Ectodermal cell (in vitro differentiated cells): ENCODE data around the gene ACTR1A.

Experiments
- H3K27ac ChIP-seq: 2 replicates; pipeline ENCODE4 v1.7.0; 2013; ENCODE audit warnings: mild to moderate bottlenecking, low read depth, low read length; ENCODE audit not compliant: insufficient read depth, poor library complexity, severe bottlenecking
- H3K27me3 ChIP-seq: 2 replicates; pipeline ENCODE4 v1.7.0; 2013; ENCODE audit warnings: mild to moderate bottlenecking, low read length; ENCODE audit not compliant: insufficient read depth, control insufficient read depth, poor library complexity, severe bottlenecking
- H3K36me3 ChIP-seq: one replicate; pipeline ENCODE4 v1.7.0; 2013; ENCODE audit warnings: low read length; ENCODE audit not compliant: control insufficient read depth, insufficient read depth
- H3K4me1 ChIP-seq: one replicate; pipeline ENCODE4 v1.7.0; 2013; ENCODE audit warnings: low read length; ENCODE audit not compliant: control insufficient read depth, insufficient read depth
- H3K4me3 ChIP-seq: 2 replicates; pipeline ENCODE4 v1.7.0; 2013; ENCODE audit warnings: low read depth, low read length, control low read depth; ENCODE audit not compliant: insufficient read depth
- H3K9me3 ChIP-seq: 2 replicates; pipeline ENCODE4 v1.7.0; 2013; ENCODE audit warnings: mild to moderate bottlenecking, low read length, moderate library complexity; ENCODE audit not compliant: control insufficient read depth
- WGBS, 2 experiments: methylation state at CpG; one replicate each; pipeline ENCODE4 v1.1.7; 2013; ENCODE audit warnings: missing lambda C conversion rate in 2 of 2; 5-methylcytosine and 5-hydroxymethylcytosine counted together

ACTR1A gene

GRCh38 chr10:102470579-102471546 lies 31.6 kb downstream of the ACTR1A start:
- 91 to 95% methylated on average over 35 to 36 of the region's 36 CpGs for WGBS, 2 experiments
- no peaks in the 10 kb centered on the region for H3K4me1 ChIP-seq
- H3K9me3 ChIP-seq, result no peaks in the 10 kb centered on the region
- no peak overlapping the region for H3K4me3 ChIP-seq
- no peaks in the 10 kb centered on the region for H3K36me3 ChIP-seq
- H3K27me3 ChIP-seq, result no peaks in the 10 kb centered on the region
- H3K27ac ChIP-seq, result no peak overlapping the region

DNA sequence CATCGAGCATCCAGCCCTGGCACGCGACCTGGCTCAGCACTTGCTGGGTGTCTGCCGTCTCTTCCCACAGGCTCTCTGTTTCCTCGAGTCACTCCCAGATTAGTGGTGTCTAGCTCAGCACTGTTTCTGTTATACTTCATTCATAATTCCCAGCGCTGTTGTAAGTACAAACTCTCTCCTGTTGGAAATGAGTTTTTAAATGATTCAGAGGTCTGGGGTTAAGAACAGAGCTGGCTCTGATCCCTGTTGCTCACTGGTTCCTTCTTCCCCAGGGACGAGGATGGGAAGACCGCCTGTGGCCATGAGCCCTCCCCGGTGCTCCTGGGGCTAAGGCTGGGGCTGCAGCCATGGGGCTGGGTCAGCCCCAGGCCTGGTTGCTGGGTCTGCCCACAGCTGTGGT lies 33.8 kb downstream of the ACTR1A start:
- Histone ChIP-seq H3K4me3 (no peak overlapping the region), H3K9me3 (no peaks in the 10 kb centered on the region), H3K27me3 (peaks cover 2% of the 10 kb centered on the region), H3K36me3 (no peaks in the 10 kb centered on the region), H3K27ac (no peak overlapping the region), H3K4me1 (no peaks in the 10 kb centered on the region)
- WGBS, 2 experiments, result 95 to 96% methylated on average over 9 of the region's 9 CpGs

DNA sequence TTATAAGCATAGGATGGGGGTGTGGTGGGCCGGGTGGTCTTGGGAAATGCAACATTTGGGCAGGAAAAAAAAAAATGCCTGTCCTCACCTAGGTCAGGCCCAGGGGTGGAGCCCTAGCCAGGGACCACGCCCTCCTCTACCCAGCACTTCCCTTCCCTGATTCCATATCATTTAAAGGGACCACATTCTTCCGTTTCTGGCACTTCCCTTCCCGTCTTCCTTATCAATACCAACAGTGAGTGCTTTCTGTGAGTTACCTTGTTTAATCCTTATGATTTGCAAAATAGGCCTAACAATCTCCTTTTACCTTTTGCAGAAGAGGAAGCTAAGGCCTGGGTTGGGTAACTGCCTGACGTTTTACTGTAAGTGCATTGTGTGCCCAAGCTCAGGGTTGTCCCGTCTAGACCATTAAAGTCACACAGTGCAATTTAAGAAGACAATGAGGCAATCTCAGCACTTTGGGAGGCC lies 34.5 kb downstream of the ACTR1A start:
- no peak overlapping the region for H3K4me3 ChIP-seq
- no peaks in the 10 kb centered on the region for H3K9me3 ChIP-seq
- peaks cover 9% of the 10 kb centered on the region for H3K27me3 ChIP-seq
- H3K4me1 ChIP-seq, result no peaks in the 10 kb centered on the region
- H3K27ac ChIP-seq, result no peak overlapping the region
- no peaks in the 10 kb centered on the region for H3K36me3 ChIP-seq
- 82 to 85% methylated on average over 6 of the region's 6 CpGs for WGBS, 2 experiments

GRCh38 chr10:102467318-102467717 lies 35.2 kb downstream of the ACTR1A start:
- Histone ChIP-seq H3K36me3 (no peaks in the 10 kb centered on the region), H3K27me3 (peaks cover 15% of the 10 kb centered on the region), H3K4me1 (peaks cover 6% of the 10 kb centered on the region), H3K9me3 (no peaks in the 10 kb centered on the region), H3K27ac (no peak overlapping the region), H3K4me3 (no peak overlapping the region)
- 74 to 77% methylated on average over 6 of the region's 6 CpGs for WGBS, 2 experiments

GRCh38 chr10:102465466-102465865 lies 37.0 kb downstream of the ACTR1A start:
- H3K9me3 ChIP-seq, result no peaks in the 10 kb centered on the region
- H3K27me3 ChIP-seq, result peaks cover 26% of the 10 kb centered on the region
- H3K36me3 ChIP-seq, result no peaks in the 10 kb centered on the region
- H3K27ac ChIP-seq, result no peak overlapping the region
- H3K4me3 ChIP-seq, result no peak overlapping the region
- peaks cover 20% of the 10 kb centered on the region for H3K4me1 ChIP-seq
- WGBS, 2 experiments, result 76 to 78% methylated on average over 3 of the region's 3 CpGs

DNA sequence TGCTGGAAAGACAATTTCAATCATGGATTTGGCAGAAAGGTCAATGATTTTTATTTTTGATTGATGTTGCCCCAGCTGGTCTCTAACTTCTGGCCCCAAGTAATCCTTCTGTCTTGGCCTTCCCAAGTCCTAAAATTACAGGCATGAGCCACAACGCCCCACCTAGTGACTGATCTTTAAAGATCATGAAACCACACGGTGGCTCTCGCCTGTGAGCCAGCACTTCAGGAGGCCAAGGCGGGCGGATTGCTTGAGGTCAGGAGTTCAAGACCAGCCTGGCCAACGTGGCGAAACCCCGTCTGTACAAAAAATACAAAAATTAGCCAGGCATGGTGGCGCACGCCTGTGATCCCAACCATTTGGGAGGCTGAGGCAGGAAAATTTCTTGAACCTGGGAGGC lies 38.5 kb downstream of the ACTR1A start:
- Histone ChIP-seq H3K4me1 (peaks cover 20% of the 10 kb centered on the region), H3K9me3 (no peaks in the 10 kb centered on the region), H3K36me3 (no peaks in the 10 kb centered on the region), H3K4me3 (no peak overlapping the region), H3K27me3 (peaks cover 26% of the 10 kb centered on the region), H3K27ac (no peak overlapping the region)
- 86 to 89% methylated on average over 10 of the region's 10 CpGs for WGBS, 2 experiments

DNA sequence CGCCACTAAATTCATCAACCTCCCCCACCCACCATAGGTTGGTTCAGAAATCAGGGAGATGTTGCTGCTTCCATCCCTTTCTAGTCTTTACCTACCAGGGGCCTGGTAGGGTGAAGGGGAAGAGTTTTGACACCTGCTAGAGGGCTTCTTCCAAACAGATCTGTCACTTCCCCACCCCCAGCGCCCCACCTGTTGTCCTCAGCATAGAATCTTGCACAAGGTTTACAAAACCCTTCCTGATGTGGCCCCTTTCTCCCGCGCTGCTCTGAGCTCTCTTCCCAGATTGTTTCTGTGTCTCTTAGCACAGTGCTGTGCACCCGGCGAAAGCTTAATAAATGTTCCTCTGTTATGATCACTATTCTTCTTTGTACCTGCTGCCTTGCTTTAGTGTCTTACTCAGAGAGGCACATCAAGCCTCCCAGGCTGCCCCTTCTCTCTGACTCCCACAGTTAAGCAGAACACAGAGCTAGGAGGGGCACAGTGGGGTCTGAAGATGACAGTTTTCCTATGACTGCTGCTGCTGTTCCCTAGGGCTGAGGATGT lies 39.9 kb downstream of the ACTR1A start:
- Histone ChIP-seq H3K4me1 (peaks cover 20% of the 10 kb centered on the region), H3K27ac (no peak overlapping the region), H3K36me3 (no peaks in the 10 kb centered on the region), H3K4me3 (no peak overlapping the region), H3K9me3 (no peaks in the 10 kb centered on the region), H3K27me3 (peaks cover 26% of the 10 kb centered on the region)
- WGBS, 2 experiments, result 68 to 74% methylated on average over 6 of the region's 6 CpGs

DNA sequence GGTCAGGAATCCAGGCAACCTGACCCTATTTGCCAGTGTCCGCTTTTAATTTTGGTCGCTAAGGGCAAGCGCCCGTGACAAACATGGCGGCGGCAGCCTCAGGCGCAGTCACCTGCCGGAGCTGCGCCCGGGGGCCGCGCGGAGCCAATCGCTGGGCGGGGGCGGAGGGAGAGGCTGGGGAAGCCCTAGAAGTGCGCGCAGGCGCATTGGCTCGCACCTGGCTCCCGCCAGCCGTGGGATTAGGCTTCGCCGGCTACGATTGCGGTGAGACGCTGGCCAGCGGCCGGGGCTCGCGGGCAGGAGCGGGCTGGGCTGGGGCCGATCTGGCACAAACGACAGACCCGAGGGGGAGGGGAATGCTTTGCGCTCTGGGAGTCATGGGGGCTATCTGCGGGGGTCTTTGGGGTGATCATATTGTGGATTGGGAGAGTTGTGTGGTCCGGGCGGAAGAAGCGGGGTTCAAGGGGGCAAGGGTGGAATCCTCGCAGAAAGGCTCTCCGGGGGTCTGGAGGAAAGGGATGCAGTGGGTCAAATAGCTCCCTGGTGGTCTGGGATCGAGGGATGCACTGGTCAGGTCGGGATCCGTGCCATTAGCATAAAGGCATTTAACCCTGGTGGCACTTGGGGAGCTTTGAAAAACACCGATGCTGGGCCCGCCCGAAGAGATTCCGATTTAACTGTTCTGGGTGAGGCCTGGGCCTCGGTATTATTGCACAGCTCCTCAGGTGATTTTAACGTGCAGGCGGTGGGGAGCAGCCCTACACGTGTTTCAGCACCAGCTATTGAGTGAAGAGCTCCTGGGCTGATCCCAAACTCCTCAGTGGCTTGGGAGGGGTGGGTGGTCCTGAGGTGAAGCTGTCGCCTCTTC lies 41.1 kb downstream of the ACTR1A start:
- Histone ChIP-seq H3K27me3 (peaks cover 26% of the 10 kb centered on the region), H3K4me3 (peak overlapping the region; percentile 36), H3K27ac (peak overlapping the region; percentile 27), H3K36me3 (no peaks in the 10 kb centered on the region), H3K9me3 (no peaks in the 10 kb centered on the region), H3K4me1 (peaks cover 20% of the 10 kb centered on the region)
- 1% methylated on average over 54 of the region's 54 CpGs for WGBS, 2 experiments

DNA sequence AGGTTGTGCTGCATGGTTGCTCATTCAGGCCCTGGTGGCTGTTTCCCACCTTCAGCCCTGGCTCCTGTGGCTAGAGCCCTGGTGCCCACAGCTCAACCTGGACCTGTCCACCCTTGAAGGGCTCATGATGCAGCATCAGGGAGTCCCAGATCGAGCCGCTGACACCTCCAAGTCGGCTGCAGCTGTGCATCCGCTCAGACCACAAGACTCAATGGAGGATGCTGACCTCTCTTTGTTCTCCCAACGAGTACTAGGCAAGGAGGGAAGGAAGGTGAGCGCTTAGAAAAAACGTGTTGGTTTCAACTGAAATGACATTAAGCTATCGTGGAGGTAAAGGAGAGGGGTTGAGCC lies 41.7 kb downstream of the ACTR1A start:
- 56 to 57% methylated on average over 8 of the region's 8 CpGs for WGBS, 2 experiments
- Histone ChIP-seq H3K4me1 (peaks cover 20% of the 10 kb centered on the region), H3K4me3 (peak overlapping the region; percentile 36), H3K9me3 (no peaks in the 10 kb centered on the region), H3K27ac (peak overlapping the region; percentile 27), H3K27me3 (peaks cover 26% of the 10 kb centered on the region), H3K36me3 (no peaks in the 10 kb centered on the region)

DNA sequence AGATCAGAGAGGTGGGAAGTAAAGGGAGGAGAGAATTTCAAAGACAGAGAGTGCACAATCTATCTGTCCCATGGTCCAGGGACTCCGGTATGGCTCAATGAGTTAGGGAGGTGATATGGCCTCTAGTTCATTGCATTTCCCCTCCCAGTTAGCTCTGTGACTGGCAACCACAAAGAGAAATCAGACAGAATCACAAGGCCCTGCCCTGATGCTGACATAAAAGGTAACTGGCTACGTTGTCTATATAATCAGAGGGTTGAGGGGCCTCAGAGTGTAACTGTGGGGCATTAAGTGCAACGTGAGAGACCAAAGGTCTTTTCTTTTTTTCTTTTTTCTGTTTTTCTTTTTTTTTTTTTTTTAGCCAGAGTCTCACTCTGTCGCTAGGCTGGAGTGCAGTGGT lies 43.9 kb downstream of the ACTR1A start:
- peaks cover 24% of the 10 kb centered on the region for H3K27me3 ChIP-seq
- H3K9me3 ChIP-seq, result no peaks in the 10 kb centered on the region
- WGBS, 2 experiments, result 86 to 96% methylated on average over 4 of the region's 4 CpGs
- H3K4me1 ChIP-seq, result peaks cover 20% of the 10 kb centered on the region
- H3K27ac ChIP-seq, result no peak overlapping the region
- no peaks in the 10 kb centered on the region for H3K36me3 ChIP-seq
- no peak overlapping the region for H3K4me3 ChIP-seq
